Vagina (tissue), 2 donors: ENCODE results near the gene TSEN15.

Experiments used
- POLR2AphosphoS5 ChIP-seq, 2 donors: sonication (generic); formaldehyde crosslinking; IDR thresholded peaks; one replicate each; pipeline ENCODE4 v1.9.0; 2017; ENCODE audit warnings: antibody characterized with exemption in 2 of 2, mild to moderate bottlenecking in 2 of 2, low read depth in 1 of 2; ENCODE audit not compliant: insufficient read depth in 1 of 2
- TF ChIP-seq, protein P1 (sequence below), 3 experiments: fragments of 450-650 bp in 2 of 3; fragments of 200-600 bp in 1 of 3; sonication (generic) in 1 of 3; IDR thresholded peaks; one replicate each; pipeline ENCODE4 v1.5.1; 2017 to 2019; ENCODE audit warnings: antibody characterized with exemption in 3 of 3, mild to moderate bottlenecking in 2 of 3, moderate library complexity in 2 of 3

DNA sequence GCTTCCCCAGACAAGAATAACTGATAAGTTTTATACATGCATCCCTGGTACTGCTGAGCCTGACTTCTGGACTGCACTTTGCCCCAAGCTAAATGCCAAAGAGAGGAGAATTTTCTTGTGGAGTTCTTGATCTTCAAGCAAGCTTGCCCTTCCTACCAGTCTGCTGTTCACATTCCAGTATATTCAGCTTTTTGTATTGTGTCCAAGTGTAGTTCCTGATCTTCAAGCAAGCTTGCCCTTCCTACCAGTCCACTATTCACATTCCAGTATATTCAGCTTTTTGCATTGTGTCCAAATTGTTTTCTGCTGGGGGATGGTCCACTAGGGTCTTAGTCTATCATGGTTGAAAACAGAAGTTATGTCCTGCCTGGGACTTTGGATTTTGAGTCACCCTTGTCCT lies 894 bp upstream of the TSEN15 start:
- TF ChIP-seq, protein P1, sequence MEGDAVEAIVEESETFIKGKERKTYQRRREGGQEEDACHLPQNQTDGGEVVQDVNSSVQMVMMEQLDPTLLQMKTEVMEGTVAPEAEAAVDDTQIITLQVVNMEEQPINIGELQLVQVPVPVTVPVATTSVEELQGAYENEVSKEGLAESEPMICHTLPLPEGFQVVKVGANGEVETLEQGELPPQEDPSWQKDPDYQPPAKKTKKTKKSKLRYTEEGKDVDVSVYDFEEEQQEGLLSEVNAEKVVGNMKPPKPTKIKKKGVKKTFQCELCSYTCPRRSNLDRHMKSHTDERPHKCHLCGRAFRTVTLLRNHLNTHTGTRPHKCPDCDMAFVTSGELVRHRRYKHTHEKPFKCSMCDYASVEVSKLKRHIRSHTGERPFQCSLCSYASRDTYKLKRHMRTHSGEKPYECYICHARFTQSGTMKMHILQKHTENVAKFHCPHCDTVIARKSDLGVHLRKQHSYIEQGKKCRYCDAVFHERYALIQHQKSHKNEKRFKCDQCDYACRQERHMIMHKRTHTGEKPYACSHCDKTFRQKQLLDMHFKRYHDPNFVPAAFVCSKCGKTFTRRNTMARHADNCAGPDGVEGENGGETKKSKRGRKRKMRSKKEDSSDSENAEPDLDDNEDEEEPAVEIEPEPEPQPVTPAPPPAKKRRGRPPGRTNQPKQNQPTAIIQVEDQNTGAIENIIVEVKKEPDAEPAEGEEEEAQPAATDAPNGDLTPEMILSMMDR (IDR thresholded peaks at IDR 0.05): no peak
- TF ChIP-seq POLR2AphosphoS5 (IDR thresholded peaks at IDR 0.05; ENCODE audit: insufficient read depth in 1 of 2, low read depth in 1 of 2): no peak
